Naive thymus-derived CD8-positive, alpha-beta T cell (primary cell): Measurements from ENCODE around the gene SORT1. TPM values are rescaled to one million over a fixed set of nuclear protein-coding genes. Genes with fewer than 3 reads are reported as not detected.

Experiments used
- ATAC-seq, 2 donors: fragments of 150-1000 bp; cut with Tn5 transposase in 1 of 2; sonication (Bioruptor Pico), chemical (Tn5 transposase) in 1 of 2; 1 replicate in 1 of 2; 2 replicates in 1 of 2; pipeline ENCODE4 v1.10.0; 2021; ENCODE audit warnings: mild to moderate bottlenecking in 2 of 2, moderate library complexity in 2 of 2
- POLR2A ChIA-PET: fragments of 350-600 bp; sonication (Branson Sonifier 250); formaldehyde crosslinking; loops from one replicate; lab custom pipeline; 2021; ENCODE audit warnings: antibody characterized with exemption; lab: Charles Lee
- DNase-seq, 10 donors: peaks; one replicate each; pipeline versions ENCODE4 v3.0.0 to v3.0.0-alpha.2; 2020 to 2022
- H3K27ac Mint-ChIP-seq, 10 donors: one replicate each; pipeline ENCODE4 v1.8.0; 2020 to 2022; ENCODE audit warnings: mild to moderate bottlenecking in 10 of 10, mixed read lengths in 10 of 10, moderate library complexity in 4 of 10, inconsistent platforms in 1 of 10
- H3K27me3 Mint-ChIP-seq, 5 donors: one replicate each; pipeline ENCODE4 v1.8.0; 2021 to 2022; ENCODE audit warnings: mixed read lengths in 5 of 5
- H3K36me3 Mint-ChIP-seq, 3 donors: one replicate each; pipeline ENCODE4 v1.8.0; 2020 to 2022; ENCODE audit warnings: mixed read lengths in 3 of 3, mild to moderate bottlenecking in 2 of 3, inconsistent platforms in 1 of 3
- H3K4me1 Mint-ChIP-seq, 4 donors: one replicate each; pipeline ENCODE4 v1.8.0; 2021 to 2022; ENCODE audit warnings: mixed read lengths in 4 of 4
- H3K4me3 Mint-ChIP-seq, 10 donors: one replicate each; pipeline ENCODE4 v1.8.0; 2020 to 2022; ENCODE audit warnings: mild to moderate bottlenecking in 10 of 10, mixed read lengths in 10 of 10, moderate library complexity in 6 of 10, inconsistent platforms in 1 of 10
- H3K9me3 Mint-ChIP-seq, 9 donors: one replicate each; pipeline ENCODE4 v1.8.0; 2020 to 2022; ENCODE audit warnings: mixed read lengths in 9 of 9, mild to moderate bottlenecking in 3 of 9, inconsistent platforms in 1 of 9, moderate library complexity in 1 of 9
- polyA plus RNA-seq, 3 donors: library from polyadenylated mRNA; unstranded; fragments of 300-500 nt; fragmentation: Illumina TruSeq; gene quantifications; one replicate each; pipeline ENCODE4 v1.2.3, GENCODE V29; 2021
- total RNA-seq, 8 experiments: library from RNA in 2 of 8; stranded (reverse) in 2 of 8; gene quantifications; one replicate each; pipeline ENCODE4 v1.2.3 and lab custom pipeline; 2021 to 2026

The SORT1 gene
- total and polyA plus RNA-seq, 5 experiments from 2014 or later: 0.43 to 2.5 (median 1.6) TPM

DNA sequence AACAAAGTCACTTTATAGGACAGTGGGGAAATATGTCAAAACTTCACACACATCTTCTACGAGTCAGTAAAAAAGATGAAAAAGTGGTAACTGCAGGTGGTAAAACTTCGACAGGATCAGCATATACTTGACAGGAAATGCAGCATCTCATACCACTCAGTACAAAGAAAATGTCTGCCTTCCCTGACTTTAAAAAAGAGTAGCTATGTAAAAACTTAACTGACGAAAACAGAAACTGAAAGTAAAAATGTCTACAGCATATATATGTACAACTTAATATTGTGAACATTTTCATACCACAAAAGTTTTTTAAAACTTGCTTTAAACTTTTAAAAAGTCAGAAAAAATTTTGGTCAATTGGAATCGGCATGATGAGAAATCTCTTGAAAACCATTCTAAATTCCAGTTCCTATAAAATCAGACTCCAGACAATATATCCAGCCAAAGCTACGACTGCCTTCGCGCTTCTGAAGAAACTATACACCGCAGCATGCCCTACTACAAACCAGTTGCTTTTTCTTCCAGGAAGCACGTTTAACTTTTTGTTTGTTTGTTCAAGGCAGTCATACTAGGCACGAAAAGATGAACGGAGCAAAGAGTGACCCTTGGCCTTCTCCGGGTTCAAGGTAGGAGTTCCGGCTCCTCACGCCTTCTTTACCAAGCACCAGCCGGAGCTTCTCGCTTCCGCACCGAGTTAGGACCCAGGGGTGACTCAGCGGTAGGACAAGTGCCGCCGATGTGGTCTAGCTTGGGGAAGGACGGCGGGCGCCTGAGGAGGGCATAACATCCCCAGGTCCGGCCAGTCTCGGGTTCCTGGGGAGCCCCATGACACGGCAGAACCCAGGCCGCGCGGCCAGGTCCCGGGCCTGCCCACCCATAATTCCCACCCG is 27.9 kb upstream of the SORT1 start:
- Mint-ChIP-seq H3K27ac (peak overlapping the region; percentile 77 to 99 (median 98)), H3K4me3 (peak overlapping the region; percentile 94 to 99 (median 97)), H3K36me3 (peaks cover 0 to 26% (median 1%) of the 10 kb centered on the region in 3 donors), H3K27me3 (no peaks in the 10 kb centered on the region), H3K9me3 (no peaks in the 10 kb centered on the region), H3K4me1 (peaks cover 24 to 49% (median 42%) of the 10 kb centered on the region in 4 donors)
- peak in 6 of 10 donors; percentile 13 to 73 (median 58) for DNase-seq
- peak; percentile 36 to 50 for ATAC-seq
- POLR2A ChIA-PET: interaction anchor here (0.8 to 4.5 kb wide), 20 partner anchors 14 to 913 kb away, joined by 3 to 39 read pairs (median 4); partner anchors contain the start of genes AMIGO1, ATXN7L2, CYB561D1 and GNAI3

DNA sequence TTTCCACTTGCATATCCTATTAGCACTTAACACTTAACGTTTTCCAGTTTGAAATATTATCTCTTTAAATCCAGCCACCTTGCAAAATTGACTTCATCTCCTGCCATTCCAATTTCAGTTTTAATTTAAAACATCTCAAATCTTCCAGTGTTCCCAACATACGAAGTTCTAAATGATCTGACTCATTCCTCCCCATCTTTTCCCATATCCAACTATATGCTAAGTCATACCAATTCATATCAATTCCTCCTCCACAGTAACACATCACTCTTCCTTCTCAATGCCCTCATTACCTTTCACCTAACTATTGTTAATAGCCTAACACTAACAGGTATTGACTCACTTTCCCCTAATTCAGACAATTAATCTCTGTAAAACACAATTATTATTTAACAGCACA is 25.8 kb upstream of the SORT1 start:
- H3K27me3 Mint-ChIP-seq: no peaks in the 10 kb centered on the region
- DNase-seq (no peak), ATAC-seq (no peak)
- POLR2A ChIA-PET: interaction anchor here (0.6 to 4.5 kb wide), 2 partner anchors 60 to 311 kb away, joined by 3 to 39 read pairs; partner anchors contain the start of gene ATXN7L2
- peak overlapping the region; percentile 77 to 99 (median 98) for H3K27ac Mint-ChIP-seq
- H3K36me3 Mint-ChIP-seq: peaks cover 0 to 46% (median 8%) of the 10 kb centered on the region in 3 donors
- H3K4me3 Mint-ChIP-seq: peak overlapping the region in 9 of 10 donors; percentile 36 to 98 (median 72)
- peaks cover 24 to 57% (median 44%) of the 10 kb centered on the region in 4 donors for H3K4me1 Mint-ChIP-seq
- H3K9me3 Mint-ChIP-seq: no peaks in the 10 kb centered on the region

GRCh38 chr1:109412551-109412950 is 14.8 kb upstream of the SORT1 start:
- peaks cover 28 to 61% (median 44%) of the 10 kb centered on the region in 4 donors for H3K4me1 Mint-ChIP-seq
- H3K36me3 Mint-ChIP-seq: peaks cover 11 to 99% (median 39%) of the 10 kb centered on the region in 3 donors
- ATAC-seq (no peak), DNase-seq (no peak)
- POLR2A ChIA-PET: interaction anchor here (0.5 to 0.8 kb wide), 2 partner anchors 13 to 101 kb away, joined by 3 to 6 read pairs; no protein-coding TSS in a partner anchor
- no peak overlapping the region for H3K4me3 Mint-ChIP-seq
- no peaks in the 10 kb centered on the region for H3K9me3 Mint-ChIP-seq
- no peaks in the 10 kb centered on the region for H3K27me3 Mint-ChIP-seq
- peak overlapping the region in 2 of 10 donors; percentile 37 to 66 for H3K27ac Mint-ChIP-seq

GRCh38 chr1:109404838-109405237 is 7.1 kb upstream of the SORT1 start:
- peak overlapping the region in 4 of 10 donors; percentile 6 to 42 (median 19) for H3K4me3 Mint-ChIP-seq
- no peaks in the 10 kb centered on the region for H3K9me3 Mint-ChIP-seq
- DNase-seq (no peak), ATAC-seq (peak in 1 of 2 donors; percentile 39)
- no peaks in the 10 kb centered on the region for H3K27me3 Mint-ChIP-seq
- H3K4me1 Mint-ChIP-seq: peaks cover 11 to 34% (median 18%) of the 10 kb centered on the region in 4 donors
- H3K27ac Mint-ChIP-seq: peak overlapping the region; percentile 23 to 89 (median 78)
- POLR2A ChIA-PET: no interaction called here
- peaks cover 6 to 86% (median 25%) of the 10 kb centered on the region in 3 donors for H3K36me3 Mint-ChIP-seq

- no peak overlapping the region for H3K4me3 Mint-ChIP-seq
- DNase-seq (no peak), ATAC-seq (no peak)
- peaks cover 14 to 34% (median 23%) of the 10 kb centered on the region in 4 donors for H3K4me1 Mint-ChIP-seq
- H3K27me3 Mint-ChIP-seq: peaks cover 0 to 4% (median 1%) of the 10 kb centered on the region in 5 donors
- peaks cover 0 to 57% (median 13%) of the 10 kb centered on the region in 3 donors for H3K36me3 Mint-ChIP-seq
- no peaks in the 10 kb centered on the region for H3K9me3 Mint-ChIP-seq
- POLR2A ChIA-PET: interaction anchor here (0.7 to 1.0 kb wide), 3 partner anchors 23 to 143 kb away, joined by 3 to 4 read pairs (median 4); no protein-coding TSS in a partner anchor
- H3K27ac Mint-ChIP-seq: peak overlapping the region in 2 of 10 donors; percentile 31 to 36
Measured at GRCh38 chr1:109402025-109402424, 4.3 kb upstream of the SORT1 start.

DNA sequence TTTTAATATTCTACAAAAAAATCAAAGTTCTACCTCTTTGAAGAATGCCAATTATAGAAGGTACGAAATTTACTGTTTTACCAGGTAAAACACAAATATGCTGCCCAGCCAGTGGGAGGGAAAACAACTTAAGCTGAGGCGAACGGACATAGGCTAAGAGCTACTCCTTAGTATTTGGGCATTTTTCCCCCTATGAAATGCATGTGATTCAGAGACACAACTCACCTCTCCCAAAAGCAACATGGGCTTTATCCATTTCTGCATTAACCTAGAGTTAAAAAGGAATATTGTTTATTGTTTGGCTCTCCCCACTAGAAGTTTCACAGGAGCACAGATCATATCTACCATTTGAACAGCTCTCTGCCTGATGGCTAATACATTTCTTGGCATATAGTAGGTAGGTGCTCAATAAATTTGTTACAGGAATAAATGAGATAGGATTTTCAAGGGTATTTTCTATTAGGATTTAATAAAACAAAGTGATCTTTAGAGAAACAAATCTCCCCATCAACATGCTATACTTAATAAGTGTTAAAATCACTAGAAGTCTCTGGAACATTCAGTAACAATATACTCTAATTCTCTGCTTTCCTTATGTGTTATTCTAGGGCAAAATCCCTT is 2.4 kb upstream of the SORT1 start:
- H3K27me3 Mint-ChIP-seq: peaks cover 13 to 20% (median 17%) of the 10 kb centered on the region in 5 donors
- no peak for DNase-seq
- POLR2A ChIA-PET: interaction anchor here (0.7 to 0.9 kb wide), 2 partner anchors 25 to 300 kb away, joined by 3 read pairs; no protein-coding TSS in a partner anchor
- no peaks in the 10 kb centered on the region for H3K9me3 Mint-ChIP-seq
- peaks cover 11 to 34% (median 25%) of the 10 kb centered on the region in 4 donors for H3K4me1 Mint-ChIP-seq
- H3K36me3 Mint-ChIP-seq: peaks cover 0 to 40% (median 6%) of the 10 kb centered on the region in 3 donors
- no peak overlapping the region for H3K27ac Mint-ChIP-seq
- H3K4me3 Mint-ChIP-seq: no peak overlapping the region
- ATAC-seq: no peak

- H3K27ac Mint-ChIP-seq: peak overlapping the region in 1 of 10 donors; percentile 36
- H3K4me1 Mint-ChIP-seq: peaks cover 5 to 27% (median 18%) of the 10 kb centered on the region in 4 donors
- H3K4me3 Mint-ChIP-seq: peak overlapping the region in 9 of 10 donors; percentile 16 to 85 (median 74)
- H3K9me3 Mint-ChIP-seq: no peaks in the 10 kb centered on the region
- POLR2A ChIA-PET: interaction anchor here (0.6 to 2.1 kb wide), 6 partner anchors 10 to 299 kb away, joined by 3 to 8 read pairs (median 3); partner anchors contain the start of genes PSRC1 and SARS1
- DNase-seq (peak in 6 of 10 donors; percentile 15 to 72 (median 48)), ATAC-seq (peak in 1 of 2 donors; percentile 21)
- H3K36me3 Mint-ChIP-seq: peaks cover 0 to 34% (median 2%) of the 10 kb centered on the region in 3 donors
- peaks cover 14 to 26% (median 24%) of the 10 kb centered on the region in 5 donors for H3K27me3 Mint-ChIP-seq
Measured at GRCh38 chr1:109399326-109399957, 1.7 kb upstream of the SORT1 start.

GRCh38 chr1:109398343-109399225 is 866 bp upstream of the SORT1 start:
- ATAC-seq (no peak), DNase-seq (peak in 1 of 10 donors; percentile 18)
- H3K4me3 Mint-ChIP-seq: peak overlapping the region; percentile 75 to 91 (median 84)
- H3K27me3 Mint-ChIP-seq: peaks cover 17 to 33% (median 26%) of the 10 kb centered on the region in 5 donors
- peaks cover 0 to 27% (median under 1%) of the 10 kb centered on the region in 3 donors for H3K36me3 Mint-ChIP-seq
- peak overlapping the region in 3 of 10 donors; percentile 5 to 31 (median 9) for H3K27ac Mint-ChIP-seq
- H3K4me1 Mint-ChIP-seq: peaks cover 5 to 27% (median 18%) of the 10 kb centered on the region in 4 donors
- POLR2A ChIA-PET: interaction anchor here (0.6 to 2.3 kb wide), 9 partner anchors 9 to 299 kb away, joined by 3 to 11 read pairs (median 3); partner anchors contain the start of genes PSMA5, PSRC1 and SARS1
- no peaks in the 10 kb centered on the region for H3K9me3 Mint-ChIP-seq

GRCh38 chr1:109396871-109397580 is 692 bp downstream of the SORT1 start:
- Mint-ChIP-seq H3K27me3 (peaks cover 22 to 46% (median 35%) of the 10 kb centered on the region in 5 donors), H3K27ac (peak overlapping the region in 5 of 10 donors; percentile 19 to 82 (median 69)), H3K4me1 (peaks cover 5 to 32% (median 18%) of the 10 kb centered on the region in 4 donors), H3K9me3 (no peaks in the 10 kb centered on the region), H3K4me3 (peak overlapping the region; percentile 79 to 93 (median 90)), H3K36me3 (peaks cover 0 to 16% (median 0%) of the 10 kb centered on the region in 3 donors)
- peak in 5 of 10 donors; percentile 2 to 29 (median 25) for DNase-seq
- peak in 1 of 2 donors; percentile 14 for ATAC-seq
- POLR2A ChIA-PET: interaction anchor here (1.2 to 2.3 kb wide), 2 partner anchors 114 to 118 kb away, joined by 3 to 11 read pairs; partner anchors contain the start of gene PSRC1

DNA sequence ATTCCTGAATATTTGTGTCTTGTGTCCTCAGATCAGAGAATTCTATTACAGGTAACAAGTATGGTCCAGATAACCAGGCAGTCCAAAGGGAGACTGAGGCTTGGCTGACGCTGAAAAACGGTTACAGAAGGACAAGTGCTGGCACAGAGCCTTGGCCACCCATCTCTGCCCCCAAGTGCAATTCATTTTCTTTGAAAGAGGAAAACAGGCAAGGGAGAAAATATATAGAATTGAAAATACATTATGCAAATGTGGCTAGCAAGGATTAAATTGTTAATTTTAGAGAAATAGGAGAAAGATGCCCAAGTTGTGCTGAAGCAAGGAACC is 1.2 kb downstream of the SORT1 start:
- DNase-seq: peak in 1 of 10 donors; percentile 2
- POLR2A ChIA-PET: interaction anchor here (2.3 kb wide), 1 partner anchor 114 kb away, joined by 11 read pairs; the partner anchor contains the start of gene PSRC1
- peaks cover 0 to 12% (median 0%) of the 10 kb centered on the region in 3 donors for H3K36me3 Mint-ChIP-seq
- peaks cover 24 to 46% (median 38%) of the 10 kb centered on the region in 5 donors for H3K27me3 Mint-ChIP-seq
- H3K4me1 Mint-ChIP-seq: peaks cover 5 to 38% (median 18%) of the 10 kb centered on the region in 4 donors
- ATAC-seq: no peak
- H3K27ac Mint-ChIP-seq: peak overlapping the region in 1 of 10 donors; percentile 17
- H3K9me3 Mint-ChIP-seq: no peaks in the 10 kb centered on the region
- H3K4me3 Mint-ChIP-seq: peak overlapping the region; percentile 46 to 93 (median 90)
